Subcutaneous adipose tissue (tissue), 4 donors: ENCODE results near the gene KIF11. TPM values are rescaled to one million over a fixed set of nuclear protein-coding genes. Genes with fewer than 3 reads are reported as not detected.

Experiments used
- CTCF ChIP-seq: fragments of 450-650 bp; IDR thresholded peaks from one replicate; pipeline ENCODE4 v1.5.1; 2016; ENCODE audit warnings: low read depth, mild to moderate bottlenecking, control low read depth, antibody characterized with exemption, moderate library complexity
- total RNA-seq, 4 donors: library from RNA; depleted of rRNA; stranded (reverse); fragments of >200 nt; gene quantifications; one replicate each; pipeline ENCODE4 v1.1.0, GENCODE V29; 2016

KIF11 gene
- total RNA-seq, 4 donors from 2014 or later: 0.33 to 3.1 (median 1.6) TPM

GRCh38 chr10:92595505-92595904 is 2.6 kb downstream of the KIF11 start:
- TF ChIP-seq CTCF: no peak

GRCh38 chr10:92598321-92598720 is 5.4 kb downstream of the KIF11 start:
- no peak for TF ChIP-seq CTCF

- TF ChIP-seq CTCF: no peak
Observed at GRCh38 chr10:92604841-92605240, 11.9 kb downstream of the KIF11 start.

GRCh38 chr10:92615515-92615914 is 22.6 kb downstream of the KIF11 start:
- TF ChIP-seq CTCF: no peak

DNA sequence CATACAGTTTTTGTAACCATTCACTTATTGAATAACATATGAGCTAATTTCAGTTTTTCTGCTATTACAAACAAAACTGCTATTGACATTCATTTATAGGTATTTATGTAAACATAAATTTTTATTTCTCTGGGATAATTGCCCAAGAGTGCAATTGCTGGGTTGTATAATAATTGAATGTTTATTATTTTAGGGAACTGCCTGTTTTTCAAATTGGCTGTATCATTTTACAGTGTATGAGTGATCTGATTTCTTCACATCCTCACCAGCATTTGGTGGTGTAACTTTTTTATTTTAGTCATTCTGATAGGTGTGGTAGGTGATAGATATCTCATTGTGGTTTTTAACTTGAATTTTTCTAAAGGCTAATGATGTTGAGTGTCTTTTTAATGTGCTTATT is 26.4 kb downstream of the KIF11 start:
- no peak for TF ChIP-seq CTCF

- TF ChIP-seq CTCF: no peak
Observed at GRCh38 chr10:92627845-92628480, 35.0 kb downstream of the KIF11 start.

DNA sequence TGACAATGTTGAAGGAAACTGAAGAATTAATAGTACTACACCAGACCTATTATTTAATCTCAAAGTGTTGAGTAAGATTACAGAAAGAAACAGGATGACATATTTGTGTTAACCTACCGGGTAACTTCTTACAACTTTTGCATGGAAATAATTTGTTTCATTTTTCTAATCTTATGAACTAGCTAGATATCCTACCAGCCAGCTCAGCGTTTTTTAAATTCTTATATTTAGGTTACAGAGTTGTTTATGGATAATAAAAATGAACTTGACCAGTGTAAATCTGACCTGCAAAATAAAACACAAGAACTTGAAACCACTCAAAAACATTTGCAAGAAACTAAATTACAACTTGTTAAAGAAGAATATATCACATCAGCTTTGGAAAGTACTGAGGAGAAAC is 37.0 kb downstream of the KIF11 start:
- no peak for TF ChIP-seq CTCF
